Naive thymus-derived CD8-positive, alpha-beta T cell (primary cell): Measurements from ENCODE around the gene SLC30A5. TPM values are rescaled to one million over a fixed set of nuclear protein-coding genes. Genes with fewer than 3 reads are reported as not detected.

Experiments used
- ATAC-seq, 2 donors: fragments of 150-1000 bp; cut with Tn5 transposase in 1 of 2; sonication (Bioruptor Pico), chemical (Tn5 transposase) in 1 of 2; 1 replicate in 1 of 2; 2 replicates in 1 of 2; pipeline ENCODE4 v1.10.0; 2021; ENCODE audit warnings: mild to moderate bottlenecking in 2 of 2, moderate library complexity in 2 of 2
- POLR2A ChIA-PET: fragments of 350-600 bp; sonication (Branson Sonifier 250); formaldehyde crosslinking; loops from one replicate; lab custom pipeline; 2021; ENCODE audit warnings: antibody characterized with exemption; lab: Charles Lee
- DNase-seq, 10 donors: peaks; one replicate each; pipeline versions ENCODE4 v3.0.0 to v3.0.0-alpha.2; 2020 to 2022
- H3K27ac Mint-ChIP-seq, 10 donors: one replicate each; pipeline ENCODE4 v1.8.0; 2020 to 2022; ENCODE audit warnings: mild to moderate bottlenecking in 10 of 10, mixed read lengths in 10 of 10, moderate library complexity in 4 of 10, inconsistent platforms in 1 of 10
- H3K27me3 Mint-ChIP-seq, 5 donors: one replicate each; pipeline ENCODE4 v1.8.0; 2021 to 2022; ENCODE audit warnings: mixed read lengths in 5 of 5
- H3K36me3 Mint-ChIP-seq, 3 donors: one replicate each; pipeline ENCODE4 v1.8.0; 2020 to 2022; ENCODE audit warnings: mixed read lengths in 3 of 3, mild to moderate bottlenecking in 2 of 3, inconsistent platforms in 1 of 3
- H3K4me1 Mint-ChIP-seq, 4 donors: one replicate each; pipeline ENCODE4 v1.8.0; 2021 to 2022; ENCODE audit warnings: mixed read lengths in 4 of 4
- H3K4me3 Mint-ChIP-seq, 10 donors: one replicate each; pipeline ENCODE4 v1.8.0; 2020 to 2022; ENCODE audit warnings: mild to moderate bottlenecking in 10 of 10, mixed read lengths in 10 of 10, moderate library complexity in 6 of 10, inconsistent platforms in 1 of 10
- H3K9me3 Mint-ChIP-seq, 9 donors: one replicate each; pipeline ENCODE4 v1.8.0; 2020 to 2022; ENCODE audit warnings: mixed read lengths in 9 of 9, mild to moderate bottlenecking in 3 of 9, inconsistent platforms in 1 of 9, moderate library complexity in 1 of 9
- polyA plus RNA-seq, 3 donors: library from polyadenylated mRNA; unstranded; fragments of 300-500 nt; fragmentation: Illumina TruSeq; gene quantifications; one replicate each; pipeline ENCODE4 v1.2.3, GENCODE V29; 2021
- total RNA-seq, 8 experiments: library from RNA in 2 of 8; stranded (reverse) in 2 of 8; gene quantifications; one replicate each; pipeline ENCODE4 v1.2.3 and lab custom pipeline; 2021 to 2026

The SLC30A5 gene
- total and polyA plus RNA-seq, 5 experiments from 2014 or later = 23.3 to 48.1 (median 28.0) TPM

GRCh38 chr5:69148981-69149675 is 55.3 kb downstream of the SLC30A5 start:
- peaks cover 0 to 3% (median 0%) of the 10 kb centered on the region in 3 donors for H3K36me3 Mint-ChIP-seq
- H3K9me3 Mint-ChIP-seq = no peaks in the 10 kb centered on the region
- H3K4me3 Mint-ChIP-seq = no peak overlapping the region
- peaks cover 0 to 2% (median 0%) of the 10 kb centered on the region in 5 donors for H3K27me3 Mint-ChIP-seq
- ATAC-seq (no peak), DNase-seq (no peak)
- peak overlapping the region in 1 of 10 donors; percentile 38 for H3K27ac Mint-ChIP-seq
- POLR2A ChIA-PET = no interaction called here
- H3K4me1 Mint-ChIP-seq = peaks cover 0 to 2% (median 0%) of the 10 kb centered on the region in 4 donors

GRCh38 chr5:69149676-69150010 is 55.8 kb downstream of the SLC30A5 start:
- H3K4me1 Mint-ChIP-seq = peaks cover 0 to 2% (median 0%) of the 10 kb centered on the region in 4 donors
- H3K9me3 Mint-ChIP-seq = no peaks in the 10 kb centered on the region
- H3K4me3 Mint-ChIP-seq = no peak overlapping the region
- H3K27ac Mint-ChIP-seq = peak overlapping the region in 1 of 10 donors; percentile 53
- DNase-seq (no peak), ATAC-seq (no peak)
- POLR2A ChIA-PET = interaction anchor here (0.6 kb wide), 1 partner anchor 65 kb away, joined by 3 read pairs; no protein-coding TSS in a partner anchor
- H3K27me3 Mint-ChIP-seq = peaks cover 0 to 2% (median 0%) of the 10 kb centered on the region in 5 donors
- H3K36me3 Mint-ChIP-seq = peaks cover 0 to 3% (median 0%) of the 10 kb centered on the region in 3 donors

- no peak overlapping the region for H3K27ac Mint-ChIP-seq
- H3K4me3 Mint-ChIP-seq = no peak overlapping the region
- no peaks in the 10 kb centered on the region for H3K9me3 Mint-ChIP-seq
- no peak for DNase-seq
- H3K36me3 Mint-ChIP-seq = no peaks in the 10 kb centered on the region
- POLR2A ChIA-PET = no interaction called here
- no peak for ATAC-seq
- peaks cover 0 to 2% (median 0%) of the 10 kb centered on the region in 5 donors for H3K27me3 Mint-ChIP-seq
- H3K4me1 Mint-ChIP-seq = no peaks in the 10 kb centered on the region
Observed at GRCh38 chr5:69152731-69153130, 58.9 kb downstream of the SLC30A5 start.

DNA sequence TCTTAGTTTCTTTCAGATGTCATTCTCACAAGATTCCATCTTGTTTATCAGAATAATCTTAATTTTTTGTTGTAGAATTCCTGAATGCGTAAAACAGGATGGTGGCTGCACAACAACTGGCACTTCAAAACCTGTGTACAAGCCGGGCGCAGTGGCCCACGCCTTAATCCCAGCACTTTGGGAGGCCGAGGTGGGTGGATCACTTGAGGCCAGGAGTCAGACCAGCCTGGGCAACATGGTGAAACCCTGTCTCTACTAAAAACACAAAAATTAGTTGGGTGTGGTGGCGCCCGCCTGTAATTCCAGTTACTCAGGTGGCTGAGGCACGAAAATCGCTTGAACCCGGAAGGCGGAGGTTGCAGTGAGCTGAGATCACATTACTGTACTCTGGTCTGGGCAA is 62.6 kb downstream of the SLC30A5 start:
- ATAC-seq (no peak), DNase-seq (no peak)
- Mint-ChIP-seq H3K27ac (no peak overlapping the region), H3K4me1 (no peaks in the 10 kb centered on the region), H3K36me3 (no peaks in the 10 kb centered on the region), H3K9me3 (no peaks in the 10 kb centered on the region), H3K27me3 (peaks cover 0 to 2% (median 0%) of the 10 kb centered on the region in 5 donors), H3K4me3 (no peak overlapping the region)
- POLR2A ChIA-PET = no interaction called here

DNA sequence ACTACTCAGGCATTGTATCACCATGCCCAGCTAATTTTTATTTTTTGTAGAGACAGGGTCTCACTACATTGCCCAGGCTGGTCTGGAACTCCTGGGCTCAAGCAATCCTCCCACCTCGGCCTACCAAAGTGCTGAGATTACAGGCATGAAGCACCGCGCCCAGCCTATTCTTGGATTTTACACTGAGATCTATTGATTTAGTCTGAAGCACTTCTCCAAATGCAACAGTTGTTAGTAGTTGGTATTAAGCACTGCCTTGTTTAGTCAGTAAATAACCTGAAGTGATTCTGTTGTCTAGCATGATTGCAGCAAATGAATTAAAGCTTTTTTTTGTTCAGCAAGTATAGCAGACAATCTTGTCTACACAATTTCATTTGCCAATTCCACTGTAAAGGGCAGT is 64.2 kb downstream of the SLC30A5 start:
- Mint-ChIP-seq H3K9me3 (no peaks in the 10 kb centered on the region), H3K27ac (no peak overlapping the region), H3K4me1 (no peaks in the 10 kb centered on the region), H3K27me3 (peaks cover 0 to under 1% (median 0%) of the 10 kb centered on the region in 5 donors), H3K36me3 (no peaks in the 10 kb centered on the region), H3K4me3 (no peak overlapping the region)
- ATAC-seq (no peak), DNase-seq (no peak)
- POLR2A ChIA-PET = no interaction called here

GRCh38 chr5:69160651-69161050 is 66.8 kb downstream of the SLC30A5 start:
- DNase-seq = no peak
- H3K4me3 Mint-ChIP-seq = no peak overlapping the region
- POLR2A ChIA-PET = interaction anchor here (0.6 kb wide), 1 partner anchor 46 kb away, joined by 4 read pairs; no protein-coding TSS in a partner anchor
- H3K4me1 Mint-ChIP-seq = peaks cover 0 to 2% (median under 1%) of the 10 kb centered on the region in 4 donors
- H3K36me3 Mint-ChIP-seq = no peaks in the 10 kb centered on the region
- H3K9me3 Mint-ChIP-seq = no peaks in the 10 kb centered on the region
- ATAC-seq = no peak
- H3K27me3 Mint-ChIP-seq = no peaks in the 10 kb centered on the region
- no peak overlapping the region for H3K27ac Mint-ChIP-seq

DNA sequence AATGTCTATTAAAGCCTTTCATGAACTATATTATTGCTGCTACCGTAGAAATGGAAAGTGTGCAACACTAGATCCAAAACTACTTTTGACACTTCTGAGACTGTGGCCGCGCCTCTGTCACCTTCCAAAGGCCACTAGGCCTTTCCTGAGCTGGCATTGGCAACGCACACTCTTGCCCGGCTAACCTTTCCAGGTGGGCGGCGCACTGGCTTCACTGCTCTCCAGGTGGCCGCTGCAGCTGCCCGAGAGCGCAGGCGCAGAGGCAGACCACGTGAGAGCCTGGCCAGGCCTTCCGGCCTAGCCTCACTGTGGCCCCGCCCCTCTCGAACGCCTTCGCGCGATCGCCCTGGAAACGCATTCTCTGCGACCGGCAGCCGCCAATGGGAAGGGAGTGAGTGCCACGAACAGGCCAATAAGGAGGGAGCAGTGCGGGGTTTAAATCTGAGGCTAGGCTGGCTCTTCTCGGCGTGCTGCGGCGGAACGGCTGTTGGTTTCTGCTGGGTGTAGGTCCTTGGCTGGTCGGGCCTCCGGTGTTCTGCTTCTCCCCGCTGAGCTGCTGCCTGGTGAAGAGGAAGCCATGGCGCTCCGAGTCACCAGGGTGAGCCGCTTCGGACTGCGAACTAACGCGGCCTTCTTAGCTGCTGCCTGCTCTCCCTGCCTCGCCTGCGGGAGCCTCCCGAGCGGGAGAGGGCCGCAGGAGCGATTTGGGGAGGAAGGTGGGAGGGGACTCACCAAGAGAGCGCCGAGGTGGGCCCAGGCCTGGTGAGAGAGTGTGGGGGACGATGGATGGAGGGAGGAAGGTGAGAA is 73.1 kb downstream of the SLC30A5 start, which contains the start of gene CCNB1:
Gene CCNB1, plus strand, starts transcription at position 465 of the 807 bp plus-strand sequence. Its CDS starts 113 bp downstream, at position 578.
- peak; percentile 98 to 99 for ATAC-seq

GRCh38 chr5:69167493-69167855 is 73.7 kb downstream of the SLC30A5 start:
- no peaks in the 10 kb centered on the region for H3K27me3 Mint-ChIP-seq
- peaks cover 7 to 28% (median 26%) of the 10 kb centered on the region in 4 donors for H3K4me1 Mint-ChIP-seq
- POLR2A ChIA-PET = interaction anchor here (0.7 to 2.7 kb wide), 4 partner anchors 22 to 203 kb away, joined by 3 to 12 read pairs (median 6); partner anchors contain the start of genes AK6, CENPH, RAD17 and SLC30A5
- no peaks in the 10 kb centered on the region for H3K9me3 Mint-ChIP-seq
- H3K36me3 Mint-ChIP-seq = no peaks in the 10 kb centered on the region
- peak overlapping the region; percentile 90 to 97 (median 94) for H3K4me3 Mint-ChIP-seq
- DNase-seq (no peak), ATAC-seq (no peak)
- H3K27ac Mint-ChIP-seq = peak overlapping the region; percentile 49 to 94 (median 92)

More for the DNA sequence above, 73.1 kb downstream of the SLC30A5 start, which contains the start of gene CCNB1:
- H3K27ac Mint-ChIP-seq = peak within 1 kb of the TSS; percentile 49 to 94 (median 92)
- H3K4me3 Mint-ChIP-seq = peak within 1 kb of the TSS; percentile 90 to 97 (median 94)
- H3K9me3 Mint-ChIP-seq = no peaks in the 10 kb centered on the region
- POLR2A ChIA-PET = interaction anchor here (0.6 to 2.7 kb wide), 5 partner anchors 22 to 203 kb away, joined by 3 to 12 read pairs (median 4); partner anchors contain the start of genes AK6, CENPH, RAD17 and SLC30A5
- H3K36me3 Mint-ChIP-seq = no peaks in the 10 kb centered on the region
- H3K27me3 Mint-ChIP-seq = no peaks in the 10 kb centered on the region
- peaks cover 7 to 28% (median 26%) of the 10 kb centered on the region in 4 donors for H3K4me1 Mint-ChIP-seq
- peak; percentile 91 to 98 (median 96) for DNase-seq

DNA sequence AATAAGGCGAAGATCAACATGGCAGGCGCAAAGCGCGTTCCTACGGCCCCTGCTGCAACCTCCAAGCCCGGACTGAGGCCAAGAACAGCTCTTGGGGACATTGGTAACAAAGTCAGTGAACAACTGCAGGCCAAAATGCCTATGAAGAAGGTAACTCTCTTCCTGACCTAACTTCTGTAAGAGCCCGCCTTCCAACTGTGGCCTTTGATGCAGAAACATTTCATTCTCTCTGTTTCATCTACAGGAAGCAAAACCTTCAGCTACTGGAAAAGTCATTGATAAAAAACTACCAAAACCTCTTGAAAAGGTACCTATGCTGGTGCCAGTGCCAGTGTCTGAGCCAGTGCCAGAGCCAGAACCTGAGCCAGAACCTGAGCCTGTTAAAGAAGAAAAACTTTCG is 74.1 kb downstream of the SLC30A5 start:
- Mint-ChIP-seq H3K27me3 (no peaks in the 10 kb centered on the region), H3K4me1 (peaks cover 7 to 28% (median 26%) of the 10 kb centered on the region in 4 donors), H3K9me3 (no peaks in the 10 kb centered on the region), H3K36me3 (peaks cover 0 to 1% (median 0%) of the 10 kb centered on the region in 3 donors), H3K4me3 (peak overlapping the region; percentile 90 to 97 (median 94)), H3K27ac (peak overlapping the region in 5 of 10 donors; percentile 5 to 93 (median 83))
- DNase-seq (no peak), ATAC-seq (no peak)
- POLR2A ChIA-PET = interaction anchor here (0.7 to 2.7 kb wide), 3 partner anchors 21 to 180 kb away, joined by 3 to 12 read pairs (median 4); partner anchors contain the start of gene CENPH

DNA sequence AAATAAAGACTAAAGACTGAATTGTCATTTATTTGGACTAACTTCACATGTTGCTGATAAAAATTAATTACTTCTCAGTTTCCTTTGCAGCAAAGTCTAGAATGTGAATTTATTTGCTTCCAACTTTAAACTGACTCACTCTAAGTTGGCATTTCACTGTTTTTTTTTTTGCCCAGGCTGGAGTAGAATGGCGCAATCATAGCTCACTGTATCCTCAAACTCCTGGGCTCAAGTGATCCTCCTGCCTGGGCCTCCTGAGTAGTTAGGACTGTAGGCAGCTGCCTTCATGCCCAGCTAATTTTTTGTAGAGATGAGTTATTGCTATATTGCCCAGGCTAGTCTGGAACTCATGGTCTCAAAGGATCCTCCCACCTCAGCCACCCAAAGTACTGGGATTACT is 76.7 kb downstream of the SLC30A5 start:
- POLR2A ChIA-PET = no interaction called here
- Mint-ChIP-seq H3K27ac (no peak overlapping the region), H3K36me3 (peaks cover 0 to 22% (median 5%) of the 10 kb centered on the region in 3 donors), H3K4me1 (peaks cover 7 to 28% (median 26%) of the 10 kb centered on the region in 4 donors), H3K4me3 (no peak overlapping the region), H3K9me3 (no peaks in the 10 kb centered on the region), H3K27me3 (no peaks in the 10 kb centered on the region)
- DNase-seq = no peak
- ATAC-seq = no peak

DNA sequence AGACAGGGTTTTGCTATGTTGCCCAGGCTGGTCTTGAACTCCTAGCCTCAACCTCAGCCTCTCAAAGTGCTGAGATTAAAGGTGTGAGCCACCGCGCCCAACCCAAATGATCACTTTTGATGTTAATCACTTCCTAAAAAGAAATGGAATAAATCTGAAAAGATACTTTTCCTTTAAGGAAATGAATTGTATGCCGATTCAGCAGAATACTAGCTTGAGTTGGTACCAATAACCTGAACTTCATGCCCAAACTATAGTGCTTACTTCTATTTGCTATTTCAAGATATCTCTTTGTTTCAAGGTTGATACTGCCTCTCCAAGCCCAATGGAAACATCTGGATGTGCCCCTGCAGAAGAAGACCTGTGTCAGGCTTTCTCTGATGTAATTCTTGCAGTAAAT is 77.2 kb downstream of the SLC30A5 start:
- H3K27me3 Mint-ChIP-seq = no peaks in the 10 kb centered on the region
- POLR2A ChIA-PET = no interaction called here
- peaks cover 6 to 26% (median 23%) of the 10 kb centered on the region in 4 donors for H3K4me1 Mint-ChIP-seq
- H3K36me3 Mint-ChIP-seq = peaks cover 0 to 26% (median 6%) of the 10 kb centered on the region in 3 donors
- DNase-seq (no peak), ATAC-seq (no peak)
- H3K4me3 Mint-ChIP-seq = no peak overlapping the region
- H3K27ac Mint-ChIP-seq = no peak overlapping the region
- no peaks in the 10 kb centered on the region for H3K9me3 Mint-ChIP-seq
